Measurements from ENCODE around the gene CPNE7.

DNA sequence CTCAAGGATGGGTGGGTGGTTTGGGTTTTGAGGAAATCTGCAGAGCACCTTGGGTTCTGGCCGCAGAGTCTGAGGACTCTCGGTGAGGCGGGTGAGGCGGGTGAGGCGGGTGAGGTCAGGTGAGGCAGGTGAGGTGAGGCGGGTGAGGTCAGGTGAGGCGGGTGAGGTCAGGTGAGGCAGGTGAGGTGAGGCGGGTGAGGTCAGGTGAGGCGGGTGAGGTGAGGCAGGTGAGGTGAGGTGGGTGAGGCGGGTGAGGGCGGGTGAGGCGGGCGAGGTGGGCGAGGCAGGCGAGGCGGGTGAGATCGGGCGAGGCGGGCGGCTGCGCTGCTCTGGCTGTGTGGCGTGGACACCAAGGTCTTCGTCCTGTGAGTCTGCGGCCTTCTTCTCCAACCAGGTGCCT is 39.2 kb upstream of the CPNE7 start:
- TF ChIP-seq, protein P1, sequence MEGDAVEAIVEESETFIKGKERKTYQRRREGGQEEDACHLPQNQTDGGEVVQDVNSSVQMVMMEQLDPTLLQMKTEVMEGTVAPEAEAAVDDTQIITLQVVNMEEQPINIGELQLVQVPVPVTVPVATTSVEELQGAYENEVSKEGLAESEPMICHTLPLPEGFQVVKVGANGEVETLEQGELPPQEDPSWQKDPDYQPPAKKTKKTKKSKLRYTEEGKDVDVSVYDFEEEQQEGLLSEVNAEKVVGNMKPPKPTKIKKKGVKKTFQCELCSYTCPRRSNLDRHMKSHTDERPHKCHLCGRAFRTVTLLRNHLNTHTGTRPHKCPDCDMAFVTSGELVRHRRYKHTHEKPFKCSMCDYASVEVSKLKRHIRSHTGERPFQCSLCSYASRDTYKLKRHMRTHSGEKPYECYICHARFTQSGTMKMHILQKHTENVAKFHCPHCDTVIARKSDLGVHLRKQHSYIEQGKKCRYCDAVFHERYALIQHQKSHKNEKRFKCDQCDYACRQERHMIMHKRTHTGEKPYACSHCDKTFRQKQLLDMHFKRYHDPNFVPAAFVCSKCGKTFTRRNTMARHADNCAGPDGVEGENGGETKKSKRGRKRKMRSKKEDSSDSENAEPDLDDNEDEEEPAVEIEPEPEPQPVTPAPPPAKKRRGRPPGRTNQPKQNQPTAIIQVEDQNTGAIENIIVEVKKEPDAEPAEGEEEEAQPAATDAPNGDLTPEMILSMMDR (IDR thresholded peaks at IDR 0.05; ENCODE audit: borderline replicate concordance, extremely low read depth, low read length, poor library complexity, severe bottlenecking): no peak
- TF ChIP-seq EZH2 (IDR thresholded peaks at IDR 0.05; ENCODE audit: borderline replicate concordance, low read depth, low read length, severe bottlenecking): no peak
